CD1c-positive myeloid dendritic cell (primary cell): ENCODE results near the gene RSRC2.
"Not testable (repeated sequence)": the region's sequence is repeated elsewhere in the genome, so short reads cannot be mapped to it uniquely, and the experiment has no call there.

Source experiments
- DNase-seq: peaks from one replicate; pipeline ENCODE4 v3.0.0-alpha.2; 2016; ENCODE audit errors: extremely low spot score

RSRC2 gene

GRCh38 chr12:122486360-122486759 is 40.4 kb downstream of the RSRC2 start:
- not testable (repeated sequence) for DNase-seq

DNA sequence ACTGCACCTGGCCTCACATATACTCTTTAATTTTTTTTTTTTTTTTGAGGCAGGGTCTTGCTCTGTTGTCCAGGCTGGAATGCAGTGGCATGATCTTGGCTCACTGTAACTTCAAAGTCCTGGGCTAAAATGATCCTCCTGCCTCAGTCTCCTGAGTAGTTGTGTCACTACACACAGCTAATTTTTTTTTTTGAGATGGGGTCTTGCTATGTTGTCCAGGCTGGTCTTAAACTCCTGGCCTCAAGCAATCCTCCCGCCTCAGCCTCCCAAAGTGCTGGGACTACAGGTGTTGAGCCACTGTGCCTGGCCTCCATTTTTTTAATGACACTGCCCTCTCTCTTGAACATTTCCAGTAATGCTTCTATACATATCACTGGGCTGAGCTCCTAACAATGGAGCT is 42.4 kb downstream of the RSRC2 start:
- not testable (repeated sequence) for DNase-seq

DNA sequence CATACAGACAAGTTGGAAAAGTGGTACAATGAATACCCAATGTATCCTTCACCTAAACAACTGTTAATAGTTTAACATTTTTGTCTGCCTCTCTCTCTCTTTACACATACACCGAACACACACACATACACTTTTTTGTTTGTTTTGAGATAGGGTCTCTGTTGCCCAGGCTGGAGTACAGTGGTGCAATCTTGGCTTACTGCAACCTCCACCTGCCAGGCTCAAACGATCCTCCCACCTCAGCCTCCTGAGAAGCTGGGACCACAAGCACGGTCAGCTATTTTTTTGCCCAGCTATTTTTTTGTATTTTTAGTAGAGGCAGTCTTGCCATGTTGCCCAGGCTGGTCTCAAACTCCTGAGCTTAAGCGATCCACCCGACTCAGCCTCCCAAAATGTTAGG is 42.8 kb downstream of the RSRC2 start:
- no peak for DNase-seq

DNA sequence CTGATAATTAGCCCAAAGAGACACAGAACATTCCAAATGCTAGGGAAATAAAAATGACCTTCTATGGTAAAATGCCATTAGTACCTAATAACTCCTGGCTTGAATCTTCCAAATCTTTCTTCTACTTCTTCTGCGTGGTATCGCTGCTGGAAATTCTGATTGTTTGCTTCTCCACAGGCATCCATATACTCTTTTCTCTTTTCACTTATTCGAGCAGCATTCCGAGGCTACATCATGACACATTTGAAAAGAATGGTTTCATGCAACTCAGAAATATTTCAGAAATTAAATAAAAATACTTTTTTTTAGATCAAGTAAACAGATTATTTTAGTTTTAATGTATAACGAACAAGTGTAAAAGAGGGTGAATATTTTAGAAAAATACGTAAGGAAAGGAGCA is 44.9 kb downstream of the RSRC2 start:
- DNase-seq: no peak

GRCh38 chr12:122480753-122481152 is 46.0 kb downstream of the RSRC2 start:
- DNase-seq: no peak

DNA sequence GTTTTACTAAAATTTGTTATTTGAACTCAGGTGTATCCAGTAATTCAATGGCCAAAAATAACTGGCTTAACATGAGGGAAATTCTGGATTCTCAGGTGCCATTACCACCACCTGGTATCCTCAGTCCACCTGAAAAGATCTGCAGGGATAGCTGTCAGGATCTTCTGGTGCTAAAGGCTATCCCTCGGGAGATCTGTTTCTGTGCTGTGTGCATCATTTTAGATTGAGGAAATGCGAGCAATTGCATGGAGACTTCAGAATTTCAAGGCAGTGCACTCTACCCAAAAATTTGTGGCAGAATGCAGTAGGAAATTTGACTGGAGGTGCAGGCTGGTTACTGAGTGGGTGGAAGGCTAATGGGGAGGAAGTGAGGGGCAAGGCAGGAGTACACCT is 52.4 kb downstream of the RSRC2 start:
- DNase-seq: no peak

GRCh38 chr12:122473543-122474323 is 53.0 kb downstream of the RSRC2 start:
- DNase-seq: no peak

GRCh38 chr12:122471324-122472226 is 55.2 kb downstream of the RSRC2 start:
- DNase-seq: peak; percentile 77

- DNase-seq: not testable (repeated sequence)
Measured at GRCh38 chr12:122470576-122470975, 56.2 kb downstream of the RSRC2 start.

- DNase-seq: not testable (repeated sequence)
Measured at GRCh38 chr12:122469856-122470255, 56.9 kb downstream of the RSRC2 start.

DNA sequence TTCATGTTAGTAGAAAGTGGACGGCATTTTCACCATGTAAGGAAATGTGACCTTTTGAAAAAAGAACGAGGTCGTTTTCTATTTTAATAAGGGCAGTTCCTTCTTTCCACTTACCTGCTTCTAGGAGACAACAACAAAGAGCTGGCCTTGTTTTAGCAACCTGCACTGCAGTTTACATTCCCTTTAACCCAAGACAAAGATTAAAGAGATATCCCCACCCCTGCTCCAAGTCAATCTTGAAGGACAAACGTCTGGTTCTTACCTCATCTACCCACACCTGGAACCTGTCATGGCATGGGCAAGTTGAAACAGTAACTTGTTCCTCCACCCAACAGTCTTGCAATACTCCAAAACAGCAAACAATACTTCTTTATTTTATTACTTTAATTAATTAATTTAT is 58.8 kb downstream of the RSRC2 start:
- no peak for DNase-seq

DNA sequence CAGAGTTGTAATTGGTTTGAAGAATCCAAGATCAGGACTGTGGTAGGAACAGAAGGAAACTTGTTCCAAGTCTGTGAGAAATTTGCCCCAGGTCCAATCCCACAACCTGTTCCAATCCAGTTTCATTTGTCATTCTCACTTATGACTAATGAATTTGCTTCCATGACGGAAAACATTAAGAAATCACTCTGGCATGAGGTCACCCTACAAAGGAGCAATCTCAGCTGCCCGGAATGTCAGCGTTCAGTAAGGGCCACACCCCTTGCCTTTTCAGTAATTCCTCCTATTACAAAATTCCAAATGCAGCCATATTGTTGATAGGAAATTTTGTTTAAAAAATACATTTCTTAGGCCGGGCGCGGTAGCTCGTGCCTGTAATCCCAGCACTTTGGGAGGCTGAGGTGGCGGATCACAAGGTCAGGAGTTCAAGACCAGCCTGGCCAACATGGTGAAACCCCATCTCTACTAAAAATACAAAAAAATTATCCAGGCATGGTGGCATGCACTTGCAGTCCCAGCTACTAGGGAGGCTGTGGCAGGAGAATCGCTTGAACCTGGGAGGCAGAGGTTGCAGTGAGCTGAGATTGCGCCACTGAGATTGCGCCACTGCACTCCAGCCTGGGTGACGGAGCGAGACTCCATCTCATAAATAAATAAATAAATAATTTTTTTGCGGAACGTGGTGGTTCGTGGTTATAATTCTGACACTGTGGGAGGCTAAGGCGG is 62.3 kb downstream of the RSRC2 start:
- peak; percentile 69 for DNase-seq

DNA sequence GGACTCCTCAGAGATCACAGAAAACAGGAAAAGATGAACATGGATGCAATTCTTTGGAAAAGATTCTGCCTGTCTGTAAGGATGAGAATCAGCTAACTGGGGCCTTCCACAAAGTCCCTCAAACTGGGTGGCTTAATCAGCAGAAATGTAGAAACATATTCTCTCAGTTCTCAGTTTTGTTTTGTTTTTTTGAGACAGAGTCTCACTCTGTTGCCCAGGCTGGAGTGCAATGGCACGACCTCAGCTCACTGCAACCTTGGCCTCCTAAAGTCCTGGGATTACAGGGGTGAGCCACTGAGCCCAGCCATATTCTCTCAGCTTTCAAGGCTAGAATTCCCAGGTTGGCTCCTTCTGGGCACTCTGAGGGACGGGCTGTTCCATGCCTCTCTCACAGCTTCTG is 66.1 kb downstream of the RSRC2 start:
- no peak for DNase-seq

DNA sequence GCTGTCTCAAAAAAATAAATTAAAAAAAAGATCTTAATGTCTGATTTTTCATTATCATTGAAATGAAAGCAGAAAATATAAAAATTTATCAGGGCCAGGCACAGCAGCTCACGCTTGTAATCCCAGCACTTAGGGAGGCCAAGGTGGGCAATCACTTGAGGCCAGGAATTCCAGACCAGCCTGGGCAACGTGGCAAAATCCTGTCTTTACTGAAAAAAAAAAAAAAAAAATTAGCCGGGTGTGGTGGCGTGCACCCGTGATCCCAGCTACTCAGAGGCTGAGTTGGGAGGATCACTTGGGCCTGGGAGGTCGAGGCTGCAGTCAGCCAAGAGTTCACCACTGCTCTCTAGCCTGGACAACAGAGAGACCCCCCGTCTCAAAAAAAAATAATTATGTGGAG is 66.7 kb downstream of the RSRC2 start:
- DNase-seq: no peak

DNA sequence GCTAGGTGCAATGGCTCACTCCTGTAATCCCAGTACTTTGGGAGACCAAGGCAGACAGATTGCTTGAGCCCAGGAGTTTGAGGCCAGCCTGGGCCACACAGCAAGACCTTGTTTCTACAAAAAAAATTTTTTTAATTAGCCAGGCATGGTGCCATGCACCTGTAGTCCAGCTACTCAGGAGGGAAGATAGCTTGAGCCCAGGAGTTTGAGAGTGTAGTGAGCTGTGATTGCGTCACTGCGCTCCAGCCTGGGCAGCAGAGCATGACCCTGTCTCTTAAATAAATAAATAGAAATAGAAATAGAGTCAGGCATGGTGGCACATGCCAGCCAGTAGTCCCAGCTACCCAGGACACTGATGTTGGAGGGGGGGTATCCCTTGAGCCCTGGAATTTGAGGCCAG is 67.5 kb downstream of the RSRC2 start:
- no peak for DNase-seq

DNA sequence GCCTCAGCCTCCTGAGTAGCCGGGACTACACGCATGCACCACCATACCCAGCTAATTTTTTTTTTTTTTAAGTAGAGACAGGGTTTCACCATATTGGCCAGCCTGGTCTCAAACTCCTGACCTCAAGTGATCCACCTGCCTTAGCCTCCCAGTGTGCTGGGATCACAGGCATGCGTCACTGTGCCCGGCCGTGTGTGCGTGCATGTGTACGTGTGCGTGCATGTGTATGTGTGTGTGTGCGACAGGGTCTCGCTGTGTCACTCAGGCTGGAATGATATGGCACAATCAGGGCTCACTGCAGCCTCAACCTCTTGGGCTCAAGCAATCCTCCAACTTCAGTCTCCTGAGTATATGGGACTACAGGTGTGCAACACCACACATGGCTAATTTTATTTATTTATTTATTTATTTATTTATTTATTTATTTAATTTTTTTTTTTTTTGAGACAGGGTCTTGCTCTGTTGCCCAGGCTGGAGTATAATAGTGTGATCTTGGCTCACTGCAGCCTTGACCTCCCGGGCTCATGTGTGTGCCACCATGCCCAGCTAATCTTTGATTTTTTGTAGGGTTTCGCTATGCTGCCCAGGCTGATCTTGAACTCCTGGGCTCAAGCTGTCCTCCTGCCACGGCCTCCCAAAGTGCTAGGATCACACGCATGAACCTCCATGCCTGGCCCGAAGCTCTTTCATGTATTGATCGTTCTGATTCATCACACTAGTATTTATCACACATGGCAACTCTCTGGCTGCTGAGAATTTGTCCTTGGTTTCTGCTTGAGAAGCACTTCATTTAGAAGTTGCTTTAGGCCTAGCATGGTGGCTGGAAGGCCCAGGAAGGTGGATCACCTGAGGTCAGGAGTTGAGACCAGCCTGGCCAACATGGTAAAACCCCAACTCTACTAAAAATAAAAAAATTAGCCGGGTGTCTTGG is 68.4 kb downstream of the RSRC2 start:
- DNase-seq: no peak

DNA sequence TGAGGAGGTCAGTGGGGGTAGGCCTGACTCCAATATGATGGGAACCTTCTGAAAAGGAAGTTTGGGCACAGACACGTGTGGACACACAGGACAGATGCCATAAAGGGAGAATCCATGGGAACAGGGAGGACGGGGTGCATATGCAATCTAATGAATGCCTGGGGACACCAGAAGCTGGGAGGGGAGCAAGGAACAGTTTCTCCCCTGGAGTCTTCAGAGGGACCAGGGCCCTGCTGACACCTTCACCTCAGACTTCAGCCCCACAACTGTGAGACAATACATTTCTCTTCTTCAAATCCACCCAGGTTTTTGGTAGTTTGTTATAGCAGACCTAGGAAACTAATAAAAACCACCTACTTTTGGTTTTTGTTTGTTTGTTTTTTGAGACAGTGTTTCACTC is 69.1 kb downstream of the RSRC2 start:
- DNase-seq: no peak

GRCh38 chr12:122454739-122455138 is 72.0 kb downstream of the RSRC2 start:
- no peak for DNase-seq

DNA sequence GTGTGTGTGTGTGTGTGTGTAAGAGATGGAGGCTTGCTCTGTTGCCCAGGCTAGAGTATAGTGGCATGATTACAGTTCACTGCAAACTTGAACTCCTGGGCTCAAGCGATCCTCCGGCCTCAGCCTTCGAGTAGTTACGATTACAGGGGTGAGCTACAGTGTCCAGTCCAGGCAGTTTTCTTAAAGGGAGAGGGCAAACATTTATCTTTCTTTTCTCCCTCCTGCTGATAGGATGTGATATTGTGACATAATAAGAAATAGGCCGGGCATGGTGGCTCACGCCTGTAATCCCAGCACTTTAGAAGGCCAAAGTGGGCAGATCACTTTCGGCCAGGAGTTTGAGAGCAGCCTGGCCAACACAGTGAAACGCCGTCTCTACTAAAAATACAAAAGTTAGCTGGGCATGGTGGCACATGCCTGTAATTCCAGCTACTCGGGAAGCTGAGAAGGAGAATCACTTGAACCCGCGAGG is 72.5 kb downstream of the RSRC2 start:
- no peak for DNase-seq
